HCT116 (cell line): ENCODE measurements around the gene NR1I3. TPM values are rescaled to one million over a fixed set of nuclear protein-coding genes. Genes with fewer than 3 reads are reported as not detected.

Experiments used
- CBX3 ChIP-seq: IDR thresholded peaks from 2 replicates; pipeline ENCODE4 v1.6.1; 2012; ENCODE audit warnings: low read depth
- ELF1 ChIP-seq: IDR thresholded peaks from 2 replicates; pipeline ENCODE4 v1.6.1; 2012; ENCODE audit warnings: low read depth, borderline replicate concordance
- EZH2 ChIP-seq: fragments of 200-600 bp; sonication (generic); IDR thresholded peaks from 2 replicates; pipeline ENCODE4 v1.6.1; 2017; ENCODE audit warnings: antibody characterized with exemption, mixed run types
- EZH2phosphoT487 ChIP-seq: fragments of 200-600 bp; IDR thresholded peaks from 2 replicates; pipeline ENCODE4 v1.6.1; 2018; ENCODE audit warnings: antibody characterized with exemption, borderline replicate concordance
- JUND ChIP-seq: IDR thresholded peaks from 2 replicates; pipeline ENCODE4 v1.6.1; 2012
- POLR2A ChIP-seq: IDR thresholded peaks from 2 replicates; pipeline ENCODE4 v1.7.0; 2011; ENCODE audit warnings: borderline replicate concordance; ENCODE audit not compliant: insufficient read depth, insufficient read length; ENCODE audit errors: extremely low read depth
- POLR2AphosphoS5 ChIP-seq: IDR thresholded peaks from 2 replicates; pipeline ENCODE4 v1.6.1; 2011; ENCODE audit warnings: mild to moderate bottlenecking, low read depth, low read length, moderate library complexity
- RAD21 ChIP-seq: IDR thresholded peaks from 2 replicates; pipeline ENCODE4 v1.6.1; 2012; ENCODE audit warnings: low read depth, mild to moderate bottlenecking
- SP1 ChIP-seq: IDR thresholded peaks from 2 replicates; pipeline ENCODE4 v1.6.1; 2012; ENCODE audit warnings: low read depth
- SRF ChIP-seq: IDR thresholded peaks from 2 replicates; pipeline ENCODE4 v1.6.1; 2012; ENCODE audit warnings: low read depth
- TCF7L2 ChIP-seq: IDR thresholded peaks from 2 replicates; pipeline ENCODE4 v1.7.0; 2011; ENCODE audit warnings: borderline replicate concordance, inconsistent platforms; ENCODE audit not compliant: insufficient read depth, insufficient read length; ENCODE audit errors: extremely low read depth
- ZFX ChIP-seq: fragments of 450-650 bp; IDR thresholded peaks from 2 replicates; pipeline ENCODE4 v1.6.1; 2017
- ZNF274 ChIP-seq: fragments of 200-500 bp; sonication (Bioruptor generic); IDR thresholded peaks from 2 replicates; pipeline ENCODE4 v1.6.1; 2014; ENCODE audit warnings: mild to moderate bottlenecking, low read depth, low read length, inconsistent platforms
- total RNA-seq: library from RNA; stranded (reverse); gene quantifications from one replicate; pipeline ENCODE4 v1.2.1, GENCODE V29; 2021; ENCODE audit not compliant: unreplicated experiment
- TF ChIP-seq, protein P1 (sequence below): IDR thresholded peaks from 2 replicates; pipeline ENCODE4 v1.6.1; 2012; ENCODE audit warnings: low read depth
- TF ChIP-seq, protein P2 (sequence below): IDR thresholded peaks from 2 replicates; pipeline ENCODE4 v1.6.1; 2012

NR1I3 gene
- total RNA-seq, 1 experiment from 2014 or later, result not detected

DNA sequence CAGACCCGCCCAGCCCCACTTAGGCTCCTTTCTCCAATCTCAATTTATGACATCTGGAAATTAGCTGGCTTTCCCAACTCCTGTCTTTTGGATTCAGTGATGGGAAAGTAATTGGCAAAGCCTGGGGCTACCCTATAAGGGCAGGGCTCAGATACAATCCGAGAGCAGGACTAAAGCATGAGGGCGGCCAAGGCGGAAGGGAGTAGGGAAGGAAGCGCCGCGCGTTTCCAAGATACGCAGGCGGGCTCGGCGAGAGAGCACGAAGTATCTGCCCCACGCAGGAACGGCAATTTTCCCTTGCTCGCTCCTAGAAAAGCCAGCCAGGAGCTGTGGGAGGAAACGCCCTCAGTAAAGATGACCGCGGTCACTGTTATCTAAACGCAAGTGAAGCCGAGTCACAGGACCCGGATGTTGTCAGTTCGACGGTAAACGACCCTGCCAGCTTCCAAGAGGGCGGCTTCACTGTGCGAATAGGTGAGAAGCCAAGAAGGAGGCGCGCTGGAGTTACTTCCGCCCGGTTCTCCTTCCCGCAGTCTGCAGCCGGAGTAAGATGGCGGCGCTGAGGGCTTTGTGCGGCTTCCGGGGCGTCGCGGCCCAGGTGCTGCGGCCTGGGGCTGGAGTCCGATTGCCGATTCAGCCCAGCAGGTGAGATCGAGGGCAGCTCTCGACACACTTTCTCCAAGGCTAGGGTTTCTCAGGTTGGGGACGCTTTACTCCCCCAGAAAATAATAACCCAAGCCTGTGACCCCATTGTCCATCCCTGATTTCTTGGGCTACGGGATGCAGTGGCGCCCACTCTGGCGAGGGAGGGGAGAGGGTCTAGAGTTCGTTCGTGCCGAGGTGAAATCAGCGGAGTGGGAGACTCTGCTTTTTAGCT, 35.9 kb downstream of the NR1I3 start, which contains the start of gene NDUFS2 (continued):
- no peak for TF ChIP-seq EZH2
- peak; percentile 76 for TF ChIP-seq POLR2A
- TF ChIP-seq CBX3, result no peak
- TF ChIP-seq TCF7L2, result no peak
- no peak for TF ChIP-seq SP1
- TF ChIP-seq POLR2AphosphoS5, result peak; percentile 95
- no peak for TF ChIP-seq RAD21
- TF ChIP-seq ELF1, result no peak; the same call in 1 of the 2 replicates
- no peak for TF ChIP-seq SRF
- no peak for TF ChIP-seq ZNF274
- TF ChIP-seq, protein P1, sequence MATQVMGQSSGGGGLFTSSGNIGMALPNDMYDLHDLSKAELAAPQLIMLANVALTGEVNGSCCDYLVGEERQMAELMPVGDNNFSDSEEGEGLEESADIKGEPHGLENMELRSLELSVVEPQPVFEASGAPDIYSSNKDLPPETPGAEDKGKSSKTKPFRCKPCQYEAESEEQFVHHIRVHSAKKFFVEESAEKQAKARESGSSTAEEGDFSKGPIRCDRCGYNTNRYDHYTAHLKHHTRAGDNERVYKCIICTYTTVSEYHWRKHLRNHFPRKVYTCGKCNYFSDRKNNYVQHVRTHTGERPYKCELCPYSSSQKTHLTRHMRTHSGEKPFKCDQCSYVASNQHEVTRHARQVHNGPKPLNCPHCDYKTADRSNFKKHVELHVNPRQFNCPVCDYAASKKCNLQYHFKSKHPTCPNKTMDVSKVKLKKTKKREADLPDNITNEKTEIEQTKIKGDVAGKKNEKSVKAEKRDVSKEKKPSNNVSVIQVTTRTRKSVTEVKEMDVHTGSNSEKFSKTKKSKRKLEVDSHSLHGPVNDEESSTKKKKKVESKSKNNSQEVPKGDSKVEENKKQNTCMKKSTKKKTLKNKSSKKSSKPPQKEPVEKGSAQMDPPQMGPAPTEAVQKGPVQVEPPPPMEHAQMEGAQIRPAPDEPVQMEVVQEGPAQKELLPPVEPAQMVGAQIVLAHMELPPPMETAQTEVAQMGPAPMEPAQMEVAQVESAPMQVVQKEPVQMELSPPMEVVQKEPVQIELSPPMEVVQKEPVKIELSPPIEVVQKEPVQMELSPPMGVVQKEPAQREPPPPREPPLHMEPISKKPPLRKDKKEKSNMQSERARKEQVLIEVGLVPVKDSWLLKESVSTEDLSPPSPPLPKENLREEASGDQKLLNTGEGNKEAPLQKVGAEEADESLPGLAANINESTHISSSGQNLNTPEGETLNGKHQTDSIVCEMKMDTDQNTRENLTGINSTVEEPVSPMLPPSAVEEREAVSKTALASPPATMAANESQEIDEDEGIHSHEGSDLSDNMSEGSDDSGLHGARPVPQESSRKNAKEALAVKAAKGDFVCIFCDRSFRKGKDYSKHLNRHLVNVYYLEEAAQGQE, result no peak
- peak; percentile 71; the same call in 1 of the 2 replicates for TF ChIP-seq ZFX
- no peak for TF ChIP-seq JUND
- TF ChIP-seq EZH2phosphoT487, result no peak
- TF ChIP-seq, protein P2, sequence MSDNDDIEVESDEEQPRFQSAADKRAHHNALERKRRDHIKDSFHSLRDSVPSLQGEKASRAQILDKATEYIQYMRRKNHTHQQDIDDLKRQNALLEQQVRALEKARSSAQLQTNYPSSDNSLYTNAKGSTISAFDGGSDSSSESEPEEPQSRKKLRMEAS, result no peak
